AG09319 (cell line): Measurements from ENCODE around the gene CLPX.

Experiments
- DNase-seq: peaks from one replicate; pipeline ENCODE4 v3.0.0-alpha.2; 2010; ENCODE audit warnings: low read depth; ENCODE audit errors: extremely low read depth
- TF ChIP-seq, protein P1 (sequence below): IDR thresholded peaks from 2 replicates; pipeline ENCODE4 v1.5.1; 2011; ENCODE audit warnings: low read depth, mild to moderate bottlenecking, inconsistent platforms, low read length, moderate library complexity

Gene CLPX

GRCh38 chr15:65134538-65134937, 50.6 kb downstream of the CLPX start:
- TF ChIP-seq, protein P1, sequence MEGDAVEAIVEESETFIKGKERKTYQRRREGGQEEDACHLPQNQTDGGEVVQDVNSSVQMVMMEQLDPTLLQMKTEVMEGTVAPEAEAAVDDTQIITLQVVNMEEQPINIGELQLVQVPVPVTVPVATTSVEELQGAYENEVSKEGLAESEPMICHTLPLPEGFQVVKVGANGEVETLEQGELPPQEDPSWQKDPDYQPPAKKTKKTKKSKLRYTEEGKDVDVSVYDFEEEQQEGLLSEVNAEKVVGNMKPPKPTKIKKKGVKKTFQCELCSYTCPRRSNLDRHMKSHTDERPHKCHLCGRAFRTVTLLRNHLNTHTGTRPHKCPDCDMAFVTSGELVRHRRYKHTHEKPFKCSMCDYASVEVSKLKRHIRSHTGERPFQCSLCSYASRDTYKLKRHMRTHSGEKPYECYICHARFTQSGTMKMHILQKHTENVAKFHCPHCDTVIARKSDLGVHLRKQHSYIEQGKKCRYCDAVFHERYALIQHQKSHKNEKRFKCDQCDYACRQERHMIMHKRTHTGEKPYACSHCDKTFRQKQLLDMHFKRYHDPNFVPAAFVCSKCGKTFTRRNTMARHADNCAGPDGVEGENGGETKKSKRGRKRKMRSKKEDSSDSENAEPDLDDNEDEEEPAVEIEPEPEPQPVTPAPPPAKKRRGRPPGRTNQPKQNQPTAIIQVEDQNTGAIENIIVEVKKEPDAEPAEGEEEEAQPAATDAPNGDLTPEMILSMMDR: no peak

GRCh38 chr15:65133548-65134200, 51.5 kb downstream of the CLPX start, which contains the start of gene PDCD7:
TSS of gene PDCD7 (minus strand) at chr15:65133808. CDS start at chr15:65133781, 27 bp downstream.
- peak; percentile 57 for DNase-seq
- TF ChIP-seq, protein P1: no peak

More at GRCh38 chr15:65134538-65134937, 50.6 kb downstream of the CLPX start:
- no peak for DNase-seq

DNA sequence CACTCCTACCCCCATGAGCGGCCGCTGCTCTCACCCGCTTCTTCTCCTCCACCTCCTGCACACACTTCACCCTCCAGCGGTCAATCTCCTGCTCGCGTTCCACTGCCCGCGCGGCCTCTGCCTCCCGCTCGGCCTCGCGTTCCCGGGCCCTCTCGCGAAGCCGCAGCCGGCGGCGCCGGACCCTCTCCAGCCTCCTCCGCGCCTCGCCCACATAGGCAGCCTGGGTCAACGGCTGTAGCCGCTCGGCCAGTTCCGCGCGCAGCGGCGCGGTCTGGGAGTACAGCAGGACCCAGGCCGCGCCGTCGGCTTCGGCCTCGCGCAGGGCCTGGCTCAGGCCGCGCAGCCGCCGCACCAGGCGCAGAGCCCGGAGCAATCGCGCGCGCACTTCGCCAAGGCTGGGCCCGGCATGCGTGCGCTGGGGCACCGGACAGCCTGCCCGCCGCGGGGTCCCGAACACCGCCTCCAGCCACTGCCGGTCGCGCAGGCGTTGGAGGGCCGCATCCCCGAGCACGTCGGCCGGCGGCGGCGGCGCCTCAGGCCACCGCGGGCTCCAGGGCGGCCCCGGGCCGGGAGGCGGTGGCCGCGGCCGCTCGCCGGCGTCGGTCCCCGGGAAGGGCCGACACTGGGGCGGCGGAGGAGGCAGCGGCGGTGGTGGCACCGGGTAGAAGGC, 52.1 kb downstream of the CLPX start:
- no peak for DNase-seq
- TF ChIP-seq, protein P1: no peak

DNA sequence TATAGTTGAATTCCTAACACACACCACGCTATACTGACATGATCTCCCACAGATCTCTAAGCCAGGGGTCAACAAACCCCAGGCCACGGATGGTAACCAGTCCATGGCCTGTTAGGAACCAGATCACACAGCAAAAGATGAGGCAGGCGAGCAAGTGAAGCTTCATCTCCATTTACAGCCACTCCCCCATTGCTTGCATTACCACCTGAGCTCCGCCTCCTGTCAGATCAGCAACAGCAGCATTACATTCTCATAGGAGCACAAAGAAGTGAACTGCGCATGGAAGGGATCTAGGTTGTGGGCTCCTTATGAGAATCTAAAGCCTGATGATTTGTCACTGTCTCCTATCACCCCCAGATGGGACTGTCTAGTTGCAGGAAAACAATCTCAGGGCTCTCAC, 54.2 kb downstream of the CLPX start:
- DNase-seq: no peak
- TF ChIP-seq, protein P1: no peak

DNA sequence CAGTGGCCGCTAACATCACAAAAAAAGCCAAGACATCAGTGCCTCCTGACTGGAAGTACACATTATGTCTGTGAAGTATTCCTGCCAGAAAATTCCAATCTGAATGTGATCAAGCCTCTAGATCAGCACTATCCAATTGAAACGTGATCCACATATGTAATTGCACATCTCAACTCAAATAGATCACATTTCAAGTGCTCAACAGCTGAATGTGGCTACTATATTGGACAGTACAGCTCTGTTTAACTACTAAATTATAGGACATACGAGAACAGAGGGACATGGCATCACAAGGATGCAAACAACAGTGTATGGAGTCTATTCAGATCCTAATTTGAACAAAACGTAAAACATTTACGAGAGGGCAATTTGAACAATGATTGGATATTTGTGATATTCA, 69.6 kb downstream of the CLPX start:
- DNase-seq: no peak
- TF ChIP-seq, protein P1: no peak

- TF ChIP-seq, protein P1: no peak
- no peak for DNase-seq
Observed at GRCh38 chr15:65115086-65115485, 70.1 kb downstream of the CLPX start, which contains the start of gene UBAP1L. TSS of gene UBAP1L (minus strand) at chr15:65115200. CDS start at chr15:65106215, 8,985 bp downstream.

- TF ChIP-seq, protein P1: no peak
Observed at GRCh38 chr15:65110676-65111292, 74.4 kb downstream of the CLPX start.

More at GRCh38 chr15:65110676-65111292, 74.4 kb downstream of the CLPX start:
- DNase-seq: no peak
